HG02870 (cell line): ENCODE results near the gene MYH8.

Experiments used
- ATAC-seq: cut with Tn5 transposase; IDR thresholded peaks from one replicate; pipeline ENCODE4 v1.9.1; 2021; ENCODE audit warnings: mild to moderate bottlenecking, moderate library complexity; ENCODE audit not compliant: unreplicated experiment

The MYH8 gene

DNA sequence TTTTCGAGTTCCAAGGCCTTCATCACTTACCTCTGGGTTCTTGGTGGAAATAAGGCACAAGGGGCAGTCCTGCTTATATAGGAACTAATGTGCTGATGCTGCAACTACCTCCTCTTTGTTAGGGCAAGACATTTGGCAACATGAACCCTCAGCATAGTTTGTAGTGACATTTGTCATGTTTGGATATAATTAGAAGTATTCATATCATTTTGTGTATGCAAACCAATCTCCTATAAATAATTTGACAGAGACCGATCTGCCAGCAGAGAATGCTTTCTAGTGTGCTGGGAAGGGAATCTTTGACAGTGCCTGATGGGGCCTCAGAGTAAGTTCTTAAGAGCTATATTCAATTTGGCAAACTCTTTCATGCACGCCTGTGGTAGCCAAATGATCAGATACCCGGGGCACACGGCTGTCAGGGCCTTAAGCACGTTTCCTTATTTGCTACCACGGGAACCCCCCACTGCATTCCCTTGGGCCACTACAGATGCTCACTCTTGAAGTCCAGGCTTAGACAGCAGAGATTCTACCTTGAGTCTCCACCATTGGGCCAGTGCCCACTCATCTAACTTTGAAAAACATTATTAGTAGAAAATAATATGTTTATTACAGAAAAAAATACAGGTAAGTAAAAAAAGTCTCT lies at the start of gene MYH8:
TSS of gene MYH8 (minus strand) at position 51 of the 643 bp plus-strand sequence. CDS start 1,723 bp downstream, outside the sequence.
- ATAC-seq, result no peak

DNA sequence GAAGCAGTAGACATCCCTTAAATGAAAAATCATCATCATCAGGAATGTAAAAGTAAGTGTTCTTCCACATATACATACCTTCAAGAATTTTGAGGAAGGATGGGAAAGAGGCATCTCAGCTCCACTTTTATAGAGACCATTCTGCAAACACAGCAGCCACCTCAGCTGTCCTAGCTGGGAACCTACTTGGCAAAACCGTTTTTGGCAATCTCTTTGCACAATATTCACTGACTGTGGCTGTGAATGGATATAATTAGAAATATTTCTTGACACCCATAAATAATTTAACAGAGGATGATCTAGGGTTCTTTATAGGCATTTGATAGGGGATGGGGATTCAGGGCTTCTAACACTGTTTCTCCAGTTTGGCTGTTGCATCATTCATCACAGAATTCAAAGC lies 47.7 kb upstream of the MYH8 start, which contains the start of gene MYH4:
TSS of gene MYH4 (minus strand) at position 101 of the 400 bp plus-strand sequence. CDS start 2,814 bp downstream, outside the sequence.
- ATAC-seq, result no peak

DNA sequence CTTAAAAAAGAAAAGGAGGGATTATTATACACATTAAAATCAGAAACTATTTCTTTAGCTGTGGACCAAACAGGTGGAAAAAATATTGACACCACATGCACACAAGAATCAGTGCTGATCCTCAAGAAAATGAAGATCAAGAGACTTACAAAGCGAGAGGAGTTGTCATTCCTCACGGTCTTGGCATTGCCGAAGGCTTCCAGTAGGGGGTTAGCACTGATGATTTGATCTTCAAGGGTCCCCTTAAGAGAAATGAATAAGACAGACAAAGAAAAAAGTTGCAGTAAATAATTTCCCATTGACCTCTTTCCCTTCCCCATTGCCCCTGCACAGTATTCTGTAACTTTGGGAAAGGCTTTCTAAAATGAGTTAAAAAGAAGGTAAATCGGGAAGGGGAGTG lies 41.7 kb upstream of the MYH8 start:
- no peak for ATAC-seq

DNA sequence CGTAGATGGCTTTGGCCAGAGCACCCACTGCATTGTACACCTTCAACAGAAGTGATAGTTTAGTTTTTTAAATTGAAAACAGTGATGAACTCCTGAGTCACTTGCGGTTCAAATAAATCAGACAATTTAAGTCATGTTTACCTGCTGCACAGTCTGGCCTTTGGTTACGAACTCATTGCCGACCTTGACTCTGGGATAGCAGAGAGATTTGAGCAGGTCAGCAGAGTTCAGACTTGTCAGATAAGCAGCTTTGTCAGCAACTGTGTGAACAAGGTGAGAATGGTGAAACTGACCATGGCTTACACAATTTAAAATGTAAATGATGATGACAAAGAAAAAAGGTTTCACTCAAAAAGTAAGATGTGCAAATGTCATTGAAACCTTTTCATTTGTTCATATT lies 38.3 kb upstream of the MYH8 start:
- no peak for ATAC-seq

DNA sequence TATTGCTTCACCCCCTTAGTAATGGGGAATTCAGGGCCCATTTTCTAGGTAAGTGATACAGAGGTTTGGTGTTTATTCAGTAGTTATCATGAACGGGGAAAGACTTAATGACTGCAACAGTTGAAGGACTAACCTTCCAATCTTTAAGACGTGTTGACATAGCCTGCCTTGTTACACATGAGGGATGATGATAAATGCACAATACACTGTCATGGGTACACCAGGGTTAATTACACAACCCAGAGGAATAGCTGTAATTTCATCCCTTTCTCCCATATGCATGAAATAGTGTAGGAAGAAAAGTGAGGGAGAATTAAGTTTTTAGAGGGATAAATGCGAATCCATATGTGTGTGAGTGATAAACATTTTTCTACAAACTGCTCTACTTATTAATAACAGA lies 37.0 kb upstream of the MYH8 start:
- no peak for ATAC-seq

DNA sequence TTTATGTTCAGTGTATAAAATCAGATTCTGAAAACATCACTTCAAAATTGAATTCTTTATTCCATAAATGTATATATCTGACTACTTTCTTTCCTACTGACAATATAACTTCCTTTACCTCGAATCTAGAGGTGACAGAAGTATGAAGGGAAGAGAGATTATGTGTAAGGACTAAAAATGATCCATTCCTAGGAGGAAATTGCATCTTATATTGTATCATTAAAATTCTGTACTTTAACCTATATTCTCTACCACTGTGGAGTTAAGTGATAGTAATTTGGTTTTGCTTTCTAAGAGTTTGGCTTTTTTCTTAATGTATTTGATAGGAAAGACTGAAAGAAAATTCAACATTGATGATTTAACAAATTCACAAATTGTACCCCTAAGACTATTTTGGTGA lies 36.2 kb upstream of the MYH8 start:
- no peak for ATAC-seq

DNA sequence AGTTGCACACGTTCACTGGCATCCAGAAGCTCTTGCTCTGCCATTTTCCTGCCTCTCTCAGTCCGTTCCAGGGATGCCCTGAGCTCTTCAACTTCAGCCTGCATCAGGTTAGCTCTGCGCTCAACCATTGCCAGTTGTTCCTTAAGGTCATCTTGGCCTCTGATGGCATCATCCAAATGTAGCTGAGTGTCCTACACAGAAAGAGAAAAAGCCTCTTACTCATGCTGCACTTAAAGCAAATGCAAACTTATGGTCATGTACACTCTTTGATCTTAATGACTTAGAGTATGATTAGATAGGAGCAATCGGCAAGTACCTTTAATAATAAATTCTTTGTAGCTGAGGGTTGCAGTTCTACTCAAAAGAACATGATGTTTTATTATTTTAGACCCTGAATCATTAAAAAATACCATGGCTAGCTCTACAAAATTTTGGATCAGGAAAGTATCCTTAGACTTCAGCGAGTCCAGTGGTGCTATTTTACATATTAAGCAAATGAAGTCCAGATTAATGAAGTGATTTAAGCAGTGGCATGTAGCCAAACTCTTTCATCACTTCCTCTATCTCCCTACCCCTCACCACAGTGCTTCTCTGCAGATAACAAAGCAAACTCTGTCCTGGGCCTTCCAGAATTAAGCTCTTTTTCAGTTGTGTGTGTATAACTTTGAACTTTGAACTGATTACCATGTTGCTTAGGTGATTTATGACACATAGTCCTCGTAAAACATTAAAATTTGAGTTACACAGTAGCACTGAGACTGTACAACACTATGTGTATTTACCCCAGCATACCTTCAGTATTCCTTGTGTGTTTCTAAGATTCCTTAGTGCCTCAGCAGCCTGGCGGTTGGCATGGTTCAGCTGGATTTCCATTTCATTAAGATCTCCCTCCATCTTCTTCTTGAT lies 25.5 kb upstream of the MYH8 start:
- no peak for ATAC-seq

DNA sequence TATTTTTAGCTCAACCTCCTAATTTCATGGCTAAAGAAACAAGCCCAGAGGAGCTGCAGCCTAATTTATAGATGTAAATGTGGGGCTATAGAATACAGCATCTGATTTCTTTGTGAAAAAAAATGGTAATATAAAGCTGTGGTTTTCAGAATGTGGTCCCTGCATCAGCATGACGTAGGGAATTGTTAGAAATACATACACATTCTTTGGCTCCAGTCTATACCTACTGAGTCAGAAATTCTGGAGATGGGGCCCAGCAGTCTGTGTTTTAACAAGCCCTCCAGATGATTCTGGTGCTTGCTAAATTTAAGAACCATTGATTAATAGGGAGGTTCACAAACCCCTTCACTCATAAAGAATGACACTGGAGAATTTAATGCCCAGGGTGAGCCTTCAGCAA lies 18.1 kb upstream of the MYH8 start:
- no peak for ATAC-seq

DNA sequence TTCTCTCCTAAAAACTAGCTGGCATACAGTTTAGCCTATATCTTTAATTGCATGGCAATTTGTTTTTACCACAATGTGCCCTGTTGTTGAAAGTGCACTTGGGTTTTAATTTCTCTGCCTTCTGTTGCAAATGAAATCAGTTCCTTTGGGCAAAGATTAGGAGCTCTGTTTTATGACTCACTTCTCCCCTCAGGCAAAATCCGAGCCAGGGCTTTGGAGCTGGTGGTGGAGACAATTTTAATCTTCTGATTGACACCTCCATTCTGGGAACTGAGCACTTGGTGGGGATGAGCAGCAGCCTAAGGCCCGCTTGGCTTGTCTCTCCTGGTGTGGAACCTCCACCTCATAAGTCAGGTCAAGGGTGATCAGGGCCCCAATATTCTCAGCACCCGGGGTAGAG lies 13.3 kb upstream of the MYH8 start:
- no peak for ATAC-seq

DNA sequence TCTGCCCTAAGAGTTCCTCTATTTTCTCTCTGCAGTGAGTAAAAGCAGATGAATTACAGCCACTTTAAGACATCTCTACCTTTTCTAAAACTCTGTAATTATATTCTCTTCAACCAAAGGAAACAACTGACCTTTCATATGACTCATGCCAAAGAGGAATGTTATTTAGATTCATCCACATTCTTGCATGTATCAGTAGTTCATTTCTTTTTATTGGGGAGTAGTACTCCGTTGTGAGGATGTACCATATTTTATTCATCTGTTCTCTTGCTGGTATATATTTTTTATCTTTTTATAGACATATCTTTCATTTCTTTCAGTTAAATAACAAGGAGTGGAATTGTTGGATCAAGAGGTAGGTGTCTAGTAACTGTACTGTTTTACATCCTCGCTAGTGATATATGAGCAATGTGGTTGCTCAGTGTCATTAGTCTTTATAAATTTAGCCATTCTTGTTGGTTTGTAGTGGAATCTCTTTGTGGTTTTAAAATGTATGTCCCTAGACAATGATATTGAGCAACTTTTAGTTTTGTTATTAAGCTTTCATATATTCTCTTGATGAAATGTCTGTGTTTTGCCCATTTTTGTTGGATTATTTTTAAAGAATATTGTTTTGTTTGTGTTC lies 7.8 kb upstream of the MYH8 start:
- ATAC-seq, result no peak

DNA sequence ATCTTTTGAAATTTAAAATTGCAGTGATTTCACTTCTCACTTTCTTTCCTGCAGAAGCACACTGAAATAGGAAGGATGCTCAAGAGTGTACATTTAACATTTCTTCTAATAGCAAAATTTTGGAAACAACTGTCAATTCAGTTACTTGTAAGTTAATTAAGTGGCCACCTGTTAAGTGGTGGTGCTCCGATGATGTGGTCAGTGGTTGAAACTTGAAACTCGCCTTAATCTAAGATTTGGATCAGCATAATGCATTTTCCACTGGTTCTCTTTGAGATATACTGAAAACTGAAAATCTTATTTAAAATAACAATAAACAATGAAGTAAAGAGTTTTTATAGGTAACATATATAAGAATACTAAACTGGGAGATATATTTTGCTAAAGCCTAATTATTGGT lies 7.0 kb upstream of the MYH8 start:
- no peak for ATAC-seq

DNA sequence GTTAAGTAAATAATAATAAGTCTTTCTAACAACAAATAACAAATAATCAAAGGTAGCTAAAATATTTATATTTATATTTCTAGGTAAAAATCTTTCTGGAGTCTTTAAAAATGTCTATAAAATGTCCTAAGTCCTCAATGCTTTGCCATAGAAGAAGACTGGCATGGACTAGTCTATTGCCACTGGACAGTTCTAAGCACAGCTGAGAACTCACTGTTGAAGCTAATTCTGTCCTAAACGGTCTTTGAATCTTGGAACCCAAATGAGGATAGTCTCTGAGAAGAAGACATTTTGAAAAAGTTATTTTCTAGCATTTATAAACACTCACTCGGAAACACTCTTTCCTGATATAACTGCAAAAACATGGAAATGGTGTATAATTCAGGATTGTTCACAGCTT lies 539 bp downstream of the MYH8 start:
- no peak for ATAC-seq

DNA sequence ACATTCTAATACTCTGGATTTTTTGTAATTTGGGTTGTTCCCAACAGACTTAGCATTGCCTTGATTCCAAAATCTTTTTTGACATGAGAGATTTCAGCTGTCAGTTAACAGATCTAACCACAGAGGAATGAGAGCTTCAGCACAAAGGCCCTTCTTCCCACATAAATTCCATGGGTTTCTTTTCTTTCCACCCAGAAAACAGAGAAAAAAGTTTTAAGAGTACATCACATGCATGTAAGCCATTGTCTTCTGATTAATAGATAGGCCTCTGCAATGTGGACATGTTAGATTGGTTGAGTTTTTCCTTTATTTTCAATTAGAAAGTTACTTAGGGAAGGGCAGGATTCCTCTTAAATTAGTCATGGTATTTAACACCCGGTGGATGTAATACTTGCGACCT lies 939 bp downstream of the MYH8 start:
- ATAC-seq, result no peak

DNA sequence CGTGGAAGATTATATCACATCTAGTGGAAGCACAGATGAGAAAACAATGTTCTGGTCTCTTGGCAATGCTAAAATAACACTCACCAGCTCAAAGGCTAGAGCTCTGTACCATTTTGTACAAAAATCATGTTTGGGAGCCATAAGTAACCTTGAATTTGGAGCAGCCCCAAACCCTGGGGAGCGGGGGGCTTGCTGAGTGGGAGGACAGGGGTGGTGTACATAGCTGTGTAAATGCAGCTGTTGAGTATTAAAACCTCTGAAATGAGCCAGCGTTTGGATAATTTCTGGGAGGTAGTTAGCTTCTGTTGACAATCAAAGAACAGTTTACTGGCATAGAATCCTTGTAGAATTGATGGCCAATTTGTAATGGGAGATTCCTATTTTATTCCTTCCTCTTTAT lies 4.3 kb downstream of the MYH8 start:
- ATAC-seq, result no peak

DNA sequence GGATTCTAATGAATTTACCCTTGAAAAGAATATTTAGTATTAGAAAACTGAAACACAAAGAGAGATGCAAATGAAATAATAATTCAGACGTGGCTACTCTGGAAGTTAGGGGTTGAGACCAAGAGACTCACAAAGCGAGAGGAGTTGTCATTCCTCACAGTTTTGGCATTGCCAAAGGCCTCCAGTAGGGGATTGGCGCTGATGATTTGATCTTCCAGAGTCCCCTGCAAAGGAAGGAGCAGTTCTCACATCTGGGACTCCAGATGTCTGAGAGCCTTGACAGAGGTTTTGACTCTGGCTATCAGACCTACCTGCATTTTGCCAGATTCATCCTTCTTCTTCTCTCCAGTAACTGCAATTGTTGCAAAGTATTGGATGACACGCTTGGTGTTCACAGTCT lies 6.6 kb downstream of the MYH8 start:
- ATAC-seq, result no peak

DNA sequence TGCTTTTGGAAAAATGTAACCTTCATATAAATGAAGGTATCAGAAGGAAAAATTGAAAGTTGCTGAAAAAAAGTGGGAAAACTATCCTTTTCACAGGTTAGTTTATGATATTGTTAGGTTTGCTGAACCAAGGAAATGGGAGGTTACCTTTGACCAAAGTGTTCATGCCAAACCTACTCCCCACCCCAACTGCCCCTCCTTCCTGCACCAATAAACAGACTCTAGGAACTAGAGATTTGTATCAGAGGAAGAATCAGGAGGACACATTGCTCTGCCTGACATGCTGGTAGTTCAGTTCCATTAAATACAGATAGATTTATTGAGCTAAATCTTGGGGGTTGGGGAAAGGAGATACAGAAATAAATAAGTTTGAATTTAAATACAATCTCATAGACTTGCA lies 18.2 kb downstream of the MYH8 start:
- no peak for ATAC-seq

DNA sequence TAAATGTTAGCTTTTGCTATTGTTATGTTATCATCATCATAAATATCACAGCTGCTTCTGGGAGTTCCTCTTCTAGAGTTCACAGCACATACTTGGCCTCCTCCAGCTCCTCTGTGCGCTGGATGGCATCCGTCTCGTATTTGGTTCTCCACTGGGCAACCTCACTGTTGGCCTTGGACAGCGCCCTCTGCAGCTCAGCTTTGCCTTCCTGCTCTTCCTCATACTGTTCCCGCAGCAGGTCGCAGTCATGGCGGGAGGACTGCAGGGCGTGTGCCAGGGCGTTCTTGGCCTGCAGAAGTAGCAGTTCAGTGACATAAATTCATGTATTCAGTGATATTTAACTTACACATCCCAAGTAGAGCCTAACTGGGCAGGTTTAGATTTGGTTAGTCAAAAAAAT lies 23.4 kb downstream of the MYH8 start:
- ATAC-seq, result no peak

DNA sequence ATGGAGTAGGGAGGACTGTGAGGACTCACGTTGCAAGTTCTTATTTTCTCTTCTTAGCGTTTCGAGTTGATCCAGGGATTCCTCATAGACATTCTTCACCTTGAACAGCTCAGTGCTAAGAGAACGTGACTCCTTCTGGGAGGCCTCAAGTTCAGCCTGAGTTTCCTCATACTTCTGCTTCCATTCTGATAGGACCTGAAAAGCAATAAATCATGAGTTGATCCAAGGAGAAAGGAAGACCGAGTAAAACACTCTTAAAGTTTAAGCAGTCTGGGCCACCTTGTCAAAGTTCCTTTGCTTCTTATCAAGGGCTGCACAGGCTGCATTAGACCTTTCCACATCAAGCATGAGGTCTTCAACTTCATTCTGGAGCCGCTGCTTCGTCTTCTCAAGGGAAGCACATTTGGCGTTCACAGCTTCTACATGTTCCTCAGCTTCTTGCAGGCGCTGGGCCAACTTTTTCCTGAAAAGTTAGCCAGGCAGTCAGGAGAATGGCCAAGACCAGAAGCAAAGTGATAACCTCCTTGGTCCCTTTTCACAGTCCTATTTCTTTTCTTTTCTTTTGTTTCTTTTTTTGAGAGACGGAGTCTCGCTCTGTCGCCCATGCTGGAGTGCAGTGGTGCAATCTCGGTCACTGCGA lies 25.1 kb downstream of the MYH8 start:
- no peak for ATAC-seq

DNA sequence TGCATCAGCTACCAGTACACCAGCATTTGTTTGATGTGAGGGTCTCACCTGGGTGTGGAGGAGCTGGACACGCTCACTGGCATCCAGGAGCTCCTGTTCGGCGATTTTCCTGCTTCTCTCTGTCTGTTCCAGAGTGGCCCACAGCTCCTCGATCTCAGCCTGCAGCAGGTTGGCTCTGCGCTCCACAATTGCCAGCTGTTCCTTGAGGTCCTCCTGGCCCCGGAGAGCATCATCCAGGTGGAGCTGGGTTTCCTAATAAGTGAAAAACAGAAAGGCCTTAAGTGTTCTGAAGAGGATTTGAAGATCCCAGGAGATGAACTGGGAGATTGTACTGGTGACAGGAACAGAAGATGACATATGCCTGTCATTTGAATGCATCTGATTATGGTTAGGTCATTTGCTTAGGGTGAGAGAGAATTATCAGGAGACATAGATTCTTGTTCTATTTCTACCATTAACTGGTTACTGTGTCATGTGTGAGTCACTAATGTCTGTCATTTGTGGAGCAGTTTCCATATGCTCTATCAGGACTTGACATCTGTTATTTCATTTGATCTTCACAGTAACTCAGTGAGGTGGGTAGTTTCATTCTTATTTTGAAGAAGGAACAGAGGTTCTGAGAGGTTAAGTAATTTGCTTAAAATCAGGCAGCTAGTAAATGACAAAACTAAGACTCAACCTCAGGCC lies 27.4 kb downstream of the MYH8 start:
- peak; percentile 67 for ATAC-seq

DNA sequence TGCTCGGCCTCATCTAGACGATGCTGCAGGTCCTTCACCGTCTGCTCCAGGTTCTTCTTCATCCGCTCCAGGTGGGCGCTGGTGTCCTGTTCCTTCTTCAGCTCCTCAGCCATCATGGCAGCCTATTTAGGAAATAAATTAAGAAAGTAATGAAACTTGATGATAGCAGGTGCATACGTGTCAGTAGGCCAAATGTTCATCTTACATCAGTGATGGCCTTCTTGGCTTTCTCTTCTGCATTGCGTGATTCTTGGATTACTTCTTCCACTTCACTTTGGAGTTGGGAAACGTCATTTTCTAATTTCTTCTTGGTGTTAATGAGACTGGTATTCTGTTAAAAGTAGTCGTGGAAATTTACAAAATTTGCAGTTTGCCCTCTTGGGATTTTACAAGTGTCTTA lies 28.9 kb downstream of the MYH8 start:
- no peak for ATAC-seq

DNA sequence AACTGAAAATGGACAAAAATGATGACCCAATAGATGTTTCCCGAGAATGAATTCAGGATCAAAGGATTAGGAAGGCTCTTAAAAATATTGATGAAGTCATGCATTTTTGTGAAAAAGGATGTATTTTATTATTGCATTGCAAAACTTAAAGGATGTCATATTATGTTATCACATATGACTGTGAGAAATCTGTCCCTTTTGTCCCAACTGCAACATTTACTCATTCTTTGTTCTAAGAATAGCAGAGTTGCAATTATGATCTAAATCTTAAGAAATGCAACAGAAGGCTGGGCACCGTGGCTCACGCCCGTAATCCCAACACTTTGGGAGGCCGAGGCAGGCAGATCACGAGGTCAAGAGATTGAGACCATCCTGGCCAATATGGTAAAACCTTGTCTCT lies 35.9 kb downstream of the MYH8 start:
- ATAC-seq, result no peak
